HEK293 (cell line): ENCODE data around the gene ERICH3.

Experiments
- GLI4 ChIP-seq: fragments of 450-650 bp; formaldehyde crosslinking; IDR thresholded peaks from 2 replicates; pipeline ENCODE4 v1.5.1; 2016; ENCODE audit warnings: missing biosample characterization, missing genetic modification characterization
- HOXA7 ChIP-seq: sonication (generic); formaldehyde crosslinking; IDR thresholded peaks from 2 replicates; pipeline ENCODE4 v1.8.1; 2022; ENCODE audit warnings: missing genetic modification reagents, borderline replicate concordance
- SALL2 ChIP-seq: fragments of 450-650 bp; formaldehyde crosslinking; IDR thresholded peaks from 2 replicates; pipeline ENCODE4 v1.5.0; 2017; ENCODE audit warnings: missing biosample characterization, mild to moderate bottlenecking, missing genetic modification characterization, borderline replicate concordance
- ZBTB17 ChIP-seq: fragments of 450-650 bp; formaldehyde crosslinking; IDR thresholded peaks from 2 replicates; pipeline ENCODE4 v1.5.1; 2016; ENCODE audit warnings: missing biosample characterization, missing genetic modification characterization
- ZNF112 ChIP-seq: fragments of 450-650 bp; formaldehyde crosslinking; IDR thresholded peaks from 2 replicates; pipeline ENCODE4 v1.5.0; 2017; ENCODE audit warnings: missing biosample characterization, missing genetic modification characterization
- ZNF221 ChIP-seq: fragments of 450-650 bp; formaldehyde crosslinking; IDR thresholded peaks from 2 replicates; pipeline ENCODE4 v1.5.1; 2017; ENCODE audit warnings: missing biosample characterization, missing genetic modification characterization, borderline replicate concordance
- ZNF24 ChIP-seq: fragments of 450-650 bp; formaldehyde crosslinking; IDR thresholded peaks from 2 replicates; pipeline ENCODE4 v1.5.1; 2016; ENCODE audit warnings: missing biosample characterization, missing genetic modification characterization
- ZNF354C ChIP-seq: fragments of 450-650 bp; formaldehyde crosslinking; IDR thresholded peaks from 2 replicates; pipeline ENCODE4 v1.5.1; 2016; ENCODE audit warnings: missing biosample characterization, missing genetic modification characterization, low read depth, borderline replicate concordance
- ZNF510 ChIP-seq: fragments of 450-650 bp; formaldehyde crosslinking; IDR thresholded peaks from 2 replicates; pipeline ENCODE4 v1.5.1; 2018; ENCODE audit warnings: mild to moderate bottlenecking, missing genetic modification characterization, missing biosample characterization; ENCODE audit not compliant: insufficient replicate concordance
- ZNF548 ChIP-seq: fragments of 450-650 bp; formaldehyde crosslinking; IDR thresholded peaks from 2 replicates; pipeline ENCODE4 v1.5.1; 2016; ENCODE audit warnings: missing biosample characterization, missing genetic modification characterization
- ZNF610 ChIP-seq: fragments of 450-650 bp; formaldehyde crosslinking; IDR thresholded peaks from 2 replicates; pipeline ENCODE4 v1.5.1; 2016; ENCODE audit warnings: missing biosample characterization, missing genetic modification characterization, borderline replicate concordance
- TF ChIP-seq, protein P1 (sequence below): fragments of 450-650 bp; formaldehyde crosslinking; IDR thresholded peaks from 2 replicates; pipeline ENCODE4 v1.5.1; 2016; ENCODE audit warnings: missing biosample characterization, missing genetic modification characterization
- TF ChIP-seq, protein P2 (sequence below): fragments of 450-650 bp; formaldehyde crosslinking; IDR thresholded peaks from 2 replicates; pipeline ENCODE4 v1.5.1; 2016; ENCODE audit warnings: missing biosample characterization, missing genetic modification characterization

DNA sequence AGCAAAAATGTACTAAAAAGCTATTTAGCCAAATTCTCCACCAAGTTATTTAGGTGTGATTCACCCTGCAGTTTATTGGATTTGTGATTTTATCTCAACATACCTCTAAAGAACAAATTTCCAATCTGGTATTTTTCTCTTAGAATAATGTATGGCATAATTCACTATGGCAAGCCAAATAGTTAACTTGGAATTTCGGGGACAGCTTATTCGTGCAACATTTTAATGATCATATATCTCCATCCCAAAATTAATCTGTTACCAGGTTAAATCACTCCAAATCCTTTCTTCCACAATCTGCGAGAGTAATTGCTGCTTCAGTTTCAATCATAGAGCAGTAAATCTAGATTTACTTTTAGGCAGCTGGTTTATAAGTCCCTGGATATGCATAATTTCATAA, 53.4 kb downstream of the ERICH3 start:
- TF ChIP-seq, protein P1, sequence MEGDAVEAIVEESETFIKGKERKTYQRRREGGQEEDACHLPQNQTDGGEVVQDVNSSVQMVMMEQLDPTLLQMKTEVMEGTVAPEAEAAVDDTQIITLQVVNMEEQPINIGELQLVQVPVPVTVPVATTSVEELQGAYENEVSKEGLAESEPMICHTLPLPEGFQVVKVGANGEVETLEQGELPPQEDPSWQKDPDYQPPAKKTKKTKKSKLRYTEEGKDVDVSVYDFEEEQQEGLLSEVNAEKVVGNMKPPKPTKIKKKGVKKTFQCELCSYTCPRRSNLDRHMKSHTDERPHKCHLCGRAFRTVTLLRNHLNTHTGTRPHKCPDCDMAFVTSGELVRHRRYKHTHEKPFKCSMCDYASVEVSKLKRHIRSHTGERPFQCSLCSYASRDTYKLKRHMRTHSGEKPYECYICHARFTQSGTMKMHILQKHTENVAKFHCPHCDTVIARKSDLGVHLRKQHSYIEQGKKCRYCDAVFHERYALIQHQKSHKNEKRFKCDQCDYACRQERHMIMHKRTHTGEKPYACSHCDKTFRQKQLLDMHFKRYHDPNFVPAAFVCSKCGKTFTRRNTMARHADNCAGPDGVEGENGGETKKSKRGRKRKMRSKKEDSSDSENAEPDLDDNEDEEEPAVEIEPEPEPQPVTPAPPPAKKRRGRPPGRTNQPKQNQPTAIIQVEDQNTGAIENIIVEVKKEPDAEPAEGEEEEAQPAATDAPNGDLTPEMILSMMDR (tag by site-specific recombination), result no peak
- no peak for TF ChIP-seq HOXA7 (CRISPR knock-in tag)
- TF ChIP-seq, protein P2, sequence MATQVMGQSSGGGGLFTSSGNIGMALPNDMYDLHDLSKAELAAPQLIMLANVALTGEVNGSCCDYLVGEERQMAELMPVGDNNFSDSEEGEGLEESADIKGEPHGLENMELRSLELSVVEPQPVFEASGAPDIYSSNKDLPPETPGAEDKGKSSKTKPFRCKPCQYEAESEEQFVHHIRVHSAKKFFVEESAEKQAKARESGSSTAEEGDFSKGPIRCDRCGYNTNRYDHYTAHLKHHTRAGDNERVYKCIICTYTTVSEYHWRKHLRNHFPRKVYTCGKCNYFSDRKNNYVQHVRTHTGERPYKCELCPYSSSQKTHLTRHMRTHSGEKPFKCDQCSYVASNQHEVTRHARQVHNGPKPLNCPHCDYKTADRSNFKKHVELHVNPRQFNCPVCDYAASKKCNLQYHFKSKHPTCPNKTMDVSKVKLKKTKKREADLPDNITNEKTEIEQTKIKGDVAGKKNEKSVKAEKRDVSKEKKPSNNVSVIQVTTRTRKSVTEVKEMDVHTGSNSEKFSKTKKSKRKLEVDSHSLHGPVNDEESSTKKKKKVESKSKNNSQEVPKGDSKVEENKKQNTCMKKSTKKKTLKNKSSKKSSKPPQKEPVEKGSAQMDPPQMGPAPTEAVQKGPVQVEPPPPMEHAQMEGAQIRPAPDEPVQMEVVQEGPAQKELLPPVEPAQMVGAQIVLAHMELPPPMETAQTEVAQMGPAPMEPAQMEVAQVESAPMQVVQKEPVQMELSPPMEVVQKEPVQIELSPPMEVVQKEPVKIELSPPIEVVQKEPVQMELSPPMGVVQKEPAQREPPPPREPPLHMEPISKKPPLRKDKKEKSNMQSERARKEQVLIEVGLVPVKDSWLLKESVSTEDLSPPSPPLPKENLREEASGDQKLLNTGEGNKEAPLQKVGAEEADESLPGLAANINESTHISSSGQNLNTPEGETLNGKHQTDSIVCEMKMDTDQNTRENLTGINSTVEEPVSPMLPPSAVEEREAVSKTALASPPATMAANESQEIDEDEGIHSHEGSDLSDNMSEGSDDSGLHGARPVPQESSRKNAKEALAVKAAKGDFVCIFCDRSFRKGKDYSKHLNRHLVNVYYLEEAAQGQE (tag by site-specific recombination), result no peak
- no peak for TF ChIP-seq GLI4 (tag by site-specific recombination)
- TF ChIP-seq ZNF112 (tag by site-specific recombination), result no peak
- no peak for TF ChIP-seq ZNF548 (tag by site-specific recombination)
- no peak for TF ChIP-seq ZNF354C
- TF ChIP-seq ZNF24 (tag by site-specific recombination), result no peak
- no peak for TF ChIP-seq SALL2
- no peak for TF ChIP-seq ZNF510 (tag by site-specific recombination)
- no peak for TF ChIP-seq ZNF610 (tag by site-specific recombination)
- TF ChIP-seq ZBTB17 (tag by site-specific recombination), result no peak
- no peak for TF ChIP-seq ZNF221 (tag by site-specific recombination)
